Measurements from ENCODE around the gene SLC25A48.
"Not testable (repeated sequence)": the region's sequence is repeated elsewhere in the genome, so short reads cannot be mapped to it uniquely, and the experiment has no call there.

Gene SLC25A48

GRCh38 chr5:135857630-135858311 is 23.3 kb downstream of the SLC25A48 start:
- FAIRE-seq (no peak), DNase-seq (ENCODE audit: low spot score) (no peak)

- FAIRE-seq; DNase-seq (ENCODE audit: low spot score): not testable (repeated sequence)
Measured at GRCh38 chr5:135859186-135859585, 24.7 kb downstream of the SLC25A48 start.

GRCh38 chr5:135859641-135860040 is 25.2 kb downstream of the SLC25A48 start:
- DNase-seq (ENCODE audit: low spot score) = no peak
- no peak for FAIRE-seq

- FAIRE-seq (no peak), DNase-seq (ENCODE audit: low spot score) (no peak)
Measured at GRCh38 chr5:135861641-135862040, 27.2 kb downstream of the SLC25A48 start.

GRCh38 chr5:135862086-135862485 is 27.6 kb downstream of the SLC25A48 start:
- FAIRE-seq = no peak

GRCh38 chr5:135862744-135863143 is 28.3 kb downstream of the SLC25A48 start:
- FAIRE-seq (no peak), DNase-seq (ENCODE audit: low spot score) (no peak)

More at GRCh38 chr5:135862086-135862485, 27.6 kb downstream of the SLC25A48 start:
- no peak for DNase-seq (ENCODE audit: low spot score)

GRCh38 chr5:135864503-135865435 is 30.3 kb downstream of the SLC25A48 start:
- DNase-seq (ENCODE audit: low spot score) = no peak
- FAIRE-seq = no peak

GRCh38 chr5:135866016-135866415 is 31.6 kb downstream of the SLC25A48 start:
- FAIRE-seq (no peak), DNase-seq (ENCODE audit: low spot score) (no peak)

- FAIRE-seq (no peak), DNase-seq (ENCODE audit: low spot score) (no peak)
Measured at GRCh38 chr5:135867599-135867998, 33.1 kb downstream of the SLC25A48 start.

- FAIRE-seq = no peak
Measured at GRCh38 chr5:135868681-135869080, 34.2 kb downstream of the SLC25A48 start.

GRCh38 chr5:135869276-135869675 is 34.8 kb downstream of the SLC25A48 start:
- FAIRE-seq (no peak), DNase-seq (ENCODE audit: low spot score) (no peak)

More at GRCh38 chr5:135868681-135869080, 34.2 kb downstream of the SLC25A48 start:
- DNase-seq (ENCODE audit: low spot score) = no peak

- DNase-seq (ENCODE audit: low spot score) = no peak
- FAIRE-seq = no peak
Measured at GRCh38 chr5:135869935-135870334, 35.5 kb downstream of the SLC25A48 start.

GRCh38 chr5:135871268-135871915 is 36.9 kb downstream of the SLC25A48 start:
- no peak for FAIRE-seq
- DNase-seq (ENCODE audit: low spot score) = no peak

- DNase-seq (ENCODE audit: low spot score) (no peak), FAIRE-seq (no peak)
Measured at GRCh38 chr5:135873831-135874230, 39.4 kb downstream of the SLC25A48 start.

GRCh38 chr5:135874461-135874860 is 40.0 kb downstream of the SLC25A48 start:
- FAIRE-seq (no peak), DNase-seq (ENCODE audit: low spot score) (no peak)

- FAIRE-seq (no peak), DNase-seq (ENCODE audit: low spot score) (no peak)
Measured at GRCh38 chr5:135875567-135875966, 41.1 kb downstream of the SLC25A48 start.

GRCh38 chr5:135876146-135876545 is 41.7 kb downstream of the SLC25A48 start:
- FAIRE-seq (no peak), DNase-seq (ENCODE audit: low spot score) (no peak)

GRCh38 chr5:135877570-135878155 is 43.2 kb downstream of the SLC25A48 start:
- DNase-seq (ENCODE audit: low spot score) = no peak
- peak; percentile 40 for FAIRE-seq

GRCh38 chr5:135878156-135878620 is 43.7 kb downstream of the SLC25A48 start:
- DNase-seq (ENCODE audit: low spot score) (no peak), FAIRE-seq (no peak)

GRCh38 chr5:135879591-135879990 is 45.1 kb downstream of the SLC25A48 start:
- DNase-seq (ENCODE audit: low spot score) (no peak), FAIRE-seq (no peak)

GRCh38 chr5:135880278-135880677 is 45.8 kb downstream of the SLC25A48 start:
- FAIRE-seq (no peak), DNase-seq (ENCODE audit: low spot score) (peak; percentile 41)

All from urothelium cell line (cell line).